NT2/D1 (cell line): ENCODE measurements around the gene TCF19.

Experiments used
- YY1 ChIP-seq: IDR thresholded peaks from 2 replicates; pipeline ENCODE4 v1.6.1; 2011; ENCODE audit not compliant: insufficient read length, insufficient read depth
- ZNF274 ChIP-seq: IDR thresholded peaks from 2 replicates; pipeline ENCODE4 v1.6.1; 2011; ENCODE audit warnings: mild to moderate bottlenecking, low read depth, low read length

- TF ChIP-seq ZNF274 = no peak
- no peak for TF ChIP-seq YY1
Observed at GRCh38 chr6:31169123-31169857, 10.9 kb downstream of the TCF19 start.
